ENCODE results near the gene TEP1.

DNA sequence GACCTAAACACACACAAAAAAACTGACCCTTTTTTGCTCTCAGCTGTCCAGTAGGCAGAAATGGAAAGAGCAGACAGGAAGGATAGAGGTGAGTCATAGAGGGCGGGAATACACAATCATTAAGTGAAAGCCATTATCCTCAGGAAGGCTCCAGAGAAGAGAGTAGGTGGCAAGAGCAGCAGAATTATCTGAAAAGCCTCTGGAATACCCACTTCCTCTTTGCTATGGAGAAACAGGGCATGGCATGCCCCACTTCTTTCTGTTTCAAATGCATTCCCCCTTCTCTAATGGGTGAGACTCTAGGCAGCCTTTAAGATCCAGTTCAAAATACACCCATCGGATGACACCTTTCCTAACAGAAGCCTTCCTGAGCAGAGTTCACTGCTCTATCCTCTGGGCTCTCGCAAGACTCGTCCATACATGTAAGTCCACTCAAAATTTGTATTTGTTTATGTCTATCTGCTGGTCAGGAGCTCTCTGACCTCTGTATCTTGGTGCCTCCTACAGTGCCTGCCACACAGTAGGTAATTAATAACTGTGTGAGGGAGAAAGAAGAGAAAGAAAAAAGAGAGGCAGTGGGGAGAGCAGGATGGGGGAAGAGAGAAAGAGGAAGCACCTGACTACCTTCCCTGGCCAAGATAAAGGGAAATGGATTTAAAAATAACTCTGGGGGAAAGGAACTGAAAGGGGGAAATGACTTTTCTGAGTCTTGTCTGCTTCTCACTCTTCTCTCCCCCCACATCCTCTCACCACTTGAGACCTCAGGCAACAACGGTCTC, 14.1 kb upstream of the TEP1 start:
- TF ChIP-seq MYNN (CRISPR knock-in tag; IDR thresholded peaks at IDR 0.05; ENCODE audit: low read depth) (no peak), HOXA7 (CRISPR knock-in tag; IDR thresholded peaks at IDR 0.05) (no peak), PHF8 (CRISPR knock-in tag; IDR thresholded peaks at IDR 0.05) (no peak), CREM (IDR thresholded peaks at IDR 0.05) (no peak), CREM (CRISPR knock-in tag; IDR thresholded peaks at IDR 0.05) (no peak)
- TF ChIP-seq, protein P1, sequence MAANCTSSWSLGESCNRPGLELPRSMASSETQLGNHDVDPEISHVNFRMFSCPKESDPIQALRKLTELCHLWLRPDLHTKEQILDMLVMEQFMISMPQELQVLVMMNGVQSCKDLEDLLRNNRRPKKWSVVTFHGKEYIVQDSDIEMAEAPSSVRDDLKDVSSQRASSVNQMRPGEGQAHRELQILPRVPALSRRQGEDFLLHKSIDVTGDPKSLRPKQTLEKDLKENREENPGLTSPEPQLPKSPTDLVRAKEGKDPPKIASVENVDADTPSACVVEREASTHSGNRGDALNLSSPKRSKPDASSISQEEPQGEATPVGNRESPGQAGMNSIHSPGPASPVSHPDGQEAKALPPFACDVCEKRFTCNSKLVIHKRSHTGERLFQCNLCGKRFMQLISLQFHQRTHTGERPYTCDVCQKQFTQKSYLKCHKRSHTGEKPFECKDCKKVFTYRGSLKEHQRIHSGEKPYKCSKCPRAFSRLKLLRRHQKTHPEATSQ (CRISPR knock-in tag; IDR thresholded peaks at IDR 0.05; ENCODE audit: borderline replicate concordance): no peak
- TF ChIP-seq, protein P2, sequence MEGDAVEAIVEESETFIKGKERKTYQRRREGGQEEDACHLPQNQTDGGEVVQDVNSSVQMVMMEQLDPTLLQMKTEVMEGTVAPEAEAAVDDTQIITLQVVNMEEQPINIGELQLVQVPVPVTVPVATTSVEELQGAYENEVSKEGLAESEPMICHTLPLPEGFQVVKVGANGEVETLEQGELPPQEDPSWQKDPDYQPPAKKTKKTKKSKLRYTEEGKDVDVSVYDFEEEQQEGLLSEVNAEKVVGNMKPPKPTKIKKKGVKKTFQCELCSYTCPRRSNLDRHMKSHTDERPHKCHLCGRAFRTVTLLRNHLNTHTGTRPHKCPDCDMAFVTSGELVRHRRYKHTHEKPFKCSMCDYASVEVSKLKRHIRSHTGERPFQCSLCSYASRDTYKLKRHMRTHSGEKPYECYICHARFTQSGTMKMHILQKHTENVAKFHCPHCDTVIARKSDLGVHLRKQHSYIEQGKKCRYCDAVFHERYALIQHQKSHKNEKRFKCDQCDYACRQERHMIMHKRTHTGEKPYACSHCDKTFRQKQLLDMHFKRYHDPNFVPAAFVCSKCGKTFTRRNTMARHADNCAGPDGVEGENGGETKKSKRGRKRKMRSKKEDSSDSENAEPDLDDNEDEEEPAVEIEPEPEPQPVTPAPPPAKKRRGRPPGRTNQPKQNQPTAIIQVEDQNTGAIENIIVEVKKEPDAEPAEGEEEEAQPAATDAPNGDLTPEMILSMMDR (CRISPR knock-in tag; IDR thresholded peaks at IDR 0.05): no peak
